Measurements from ENCODE around the gene TRAPPC11.

Gene TRAPPC11

GRCh38 chr4:183637461-183637860, 21.6 kb upstream of the TRAPPC11 start:
- DNase-seq (ENCODE audit: low read depth in 2 of 2) = no peak

DNA sequence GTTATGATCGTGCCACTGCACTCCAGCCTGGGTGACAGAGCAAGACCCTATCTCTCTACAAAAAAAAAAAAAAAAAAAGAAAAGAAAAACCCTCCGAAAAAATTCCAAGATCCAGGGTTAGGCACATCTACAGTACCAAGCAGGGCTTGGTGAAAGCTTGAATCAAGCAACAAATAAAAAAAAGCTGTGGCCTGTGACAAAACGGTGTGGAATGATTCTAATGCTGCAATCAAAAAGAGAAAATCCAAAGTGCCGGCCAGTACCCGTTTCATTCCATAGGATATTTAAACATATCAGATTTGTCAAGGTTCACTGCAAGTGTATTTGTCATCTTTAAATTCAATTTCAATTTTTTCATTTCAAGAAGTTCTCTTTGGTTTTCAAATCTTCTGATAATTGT, 20.7 kb upstream of the TRAPPC11 start:
- DNase-seq (ENCODE audit: low read depth in 2 of 2) = no peak

DNA sequence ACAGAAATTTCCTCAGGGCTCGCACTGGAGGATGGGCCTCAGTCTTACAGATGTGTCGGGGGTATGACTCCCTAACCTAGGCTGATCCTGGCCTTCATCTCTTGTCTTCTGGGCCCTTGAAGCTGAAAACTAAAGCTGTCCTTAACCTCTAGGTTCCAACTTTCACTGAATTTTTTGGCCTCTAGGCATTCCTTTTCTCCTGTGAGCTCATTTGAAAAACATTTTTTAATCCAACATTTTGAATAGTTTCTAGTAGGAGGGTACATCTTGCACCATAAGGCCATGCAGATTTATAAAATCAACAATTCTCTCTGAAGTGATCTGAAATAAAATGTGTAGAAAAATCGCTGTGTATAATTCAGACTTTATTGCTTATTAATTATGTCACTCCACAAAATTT, 19.8 kb upstream of the TRAPPC11 start:
- no peak for DNase-seq (ENCODE audit: low read depth in 2 of 2)

DNA sequence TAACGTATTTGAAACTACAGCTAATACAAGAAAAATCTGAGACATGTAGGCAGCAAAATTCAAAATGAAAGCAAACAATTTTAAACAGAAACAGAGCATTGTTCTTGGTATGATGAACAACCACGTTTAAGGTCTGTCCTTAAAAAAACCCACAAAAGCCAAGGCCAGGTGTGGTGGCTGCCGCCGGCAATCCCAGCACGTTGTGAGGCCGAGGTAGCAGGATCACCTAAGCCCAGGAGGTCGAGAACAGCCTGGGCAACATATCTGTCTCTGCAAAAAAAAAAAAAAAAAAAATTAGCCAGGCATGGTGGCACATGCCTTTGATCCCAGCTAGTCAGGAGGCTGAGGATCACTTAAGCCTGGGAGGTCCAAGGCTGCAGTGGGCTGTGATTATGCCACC, 13.8 kb upstream of the TRAPPC11 start:
- no peak for DNase-seq (ENCODE audit: low read depth in 2 of 2)

DNA sequence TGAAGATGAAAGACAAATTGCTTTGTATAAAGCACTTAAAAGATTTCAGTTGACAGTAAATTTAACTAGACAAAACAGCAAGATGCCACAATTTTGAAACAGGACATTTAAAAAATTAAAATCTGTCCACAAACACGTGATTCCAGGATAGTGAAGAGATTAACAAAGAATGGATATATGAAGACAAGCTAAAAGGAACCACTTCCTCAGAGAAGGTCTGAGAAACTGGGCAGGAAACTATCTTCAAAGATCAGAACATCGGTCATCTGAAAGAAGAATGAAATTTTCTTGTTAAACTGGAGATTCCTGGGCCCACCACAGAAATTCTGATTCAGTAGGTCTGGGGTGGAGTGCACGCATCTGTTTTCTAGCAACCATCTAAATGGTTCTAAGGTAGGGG, 1.5 kb upstream of the TRAPPC11 start:
- DNase-seq (ENCODE audit: low read depth in 2 of 2) = no peak

- no peak for DNase-seq (ENCODE audit: low read depth in 2 of 2)
These were observed 598 bp upstream of the TRAPPC11 start for GRCh38 chr4:183658362-183659028.

- no peak for DNase-seq (ENCODE audit: low read depth in 2 of 2)
These were observed 764 bp downstream of the TRAPPC11 start for GRCh38 chr4:183659872-183660242.

GRCh38 chr4:183666088-183666487, 7.0 kb downstream of the TRAPPC11 start:
- DNase-seq (ENCODE audit: low read depth in 2 of 2) = no peak

- DNase-seq (ENCODE audit: low read depth in 2 of 2) = no peak
These were observed 11.2 kb downstream of the TRAPPC11 start for GRCh38 chr4:183670251-183670650.

DNA sequence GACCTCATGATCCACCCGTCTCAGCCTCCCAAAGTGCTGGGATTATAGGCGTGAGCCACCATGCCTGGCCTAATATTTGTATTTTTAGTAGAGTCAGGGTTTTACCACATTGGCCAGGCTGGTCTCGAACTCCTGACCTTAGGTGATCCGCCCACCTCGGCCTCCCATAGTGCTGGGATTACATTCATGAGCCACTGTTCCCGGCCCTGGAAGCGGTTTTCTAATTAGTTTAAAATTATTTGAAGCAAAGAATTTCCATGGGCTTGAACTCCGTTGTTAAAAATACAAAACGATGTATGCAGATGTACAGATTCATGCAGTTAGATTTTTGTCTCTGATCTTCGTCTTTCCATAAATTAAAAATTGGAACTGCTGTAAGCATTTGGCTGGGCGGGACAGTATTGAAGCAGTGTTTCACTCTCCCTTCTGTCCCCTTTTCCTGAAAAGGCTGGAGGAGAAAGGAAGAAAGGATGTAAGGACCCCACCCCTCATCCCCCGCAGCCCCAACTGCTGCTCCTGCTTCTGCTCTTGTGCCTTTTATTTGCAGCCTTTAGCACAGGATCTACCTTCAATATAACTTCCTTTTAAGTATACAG, 12.0 kb downstream of the TRAPPC11 start:
- DNase-seq (ENCODE audit: low read depth in 2 of 2) = no peak

DNA sequence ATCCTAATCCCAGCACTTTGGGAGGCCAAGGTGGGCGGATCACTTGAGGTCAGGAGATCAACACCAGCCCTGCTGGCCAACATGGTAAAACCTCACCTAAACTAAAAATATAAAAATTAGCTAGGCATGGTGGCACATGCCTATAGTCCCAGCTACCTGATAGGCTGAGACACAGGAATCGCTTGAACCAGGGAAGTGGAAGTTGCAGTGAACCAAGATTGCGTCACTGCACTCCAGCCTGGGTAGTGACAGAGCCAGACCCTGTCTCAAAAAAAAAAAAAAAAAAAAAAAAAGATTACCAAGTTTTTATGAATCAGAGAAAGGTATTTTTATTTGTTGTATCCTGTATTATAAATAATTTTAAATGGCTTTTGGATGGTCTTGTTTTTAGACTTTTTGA, 15.1 kb downstream of the TRAPPC11 start:
- DNase-seq (ENCODE audit: low read depth in 2 of 2) = no peak

DNA sequence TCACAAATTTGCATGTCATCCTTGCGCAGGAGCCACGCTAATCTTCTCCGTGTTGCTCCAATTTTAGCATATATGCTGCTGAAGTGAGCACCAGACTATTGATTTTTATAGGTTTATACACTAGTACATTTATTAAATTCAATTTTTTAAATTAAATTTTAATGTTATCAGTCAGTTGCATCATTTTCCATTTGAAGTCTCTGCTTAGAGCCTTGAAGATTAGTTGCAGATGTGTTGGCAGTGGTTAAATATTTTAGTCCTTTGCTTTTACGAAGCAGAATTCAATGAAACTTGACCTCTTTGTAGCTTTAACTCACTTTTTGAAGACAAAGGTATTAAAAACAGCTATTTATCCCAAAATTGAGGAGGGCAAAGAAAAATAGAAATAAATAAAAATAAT, 16.5 kb downstream of the TRAPPC11 start:
- no peak for DNase-seq (ENCODE audit: low read depth in 2 of 2)

DNA sequence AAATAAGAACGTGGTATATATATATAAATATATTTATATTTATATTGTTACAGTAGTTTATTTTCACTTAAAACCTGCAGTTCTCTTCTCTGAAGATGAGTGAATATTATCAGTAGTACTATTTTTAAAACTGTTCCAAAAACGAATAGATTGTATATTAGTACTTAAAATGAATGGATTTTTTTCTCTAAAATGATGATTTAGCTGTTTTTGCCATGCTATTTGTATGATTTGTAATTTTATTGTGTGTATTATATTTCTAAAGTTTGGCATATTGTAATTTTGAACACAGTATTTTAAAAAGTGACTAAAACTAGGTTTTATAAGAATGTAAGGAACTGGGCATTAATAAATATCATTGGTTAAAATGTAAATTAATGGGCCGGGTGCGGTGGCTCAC, 22.0 kb downstream of the TRAPPC11 start:
- no peak for DNase-seq (ENCODE audit: low read depth in 2 of 2)

DNA sequence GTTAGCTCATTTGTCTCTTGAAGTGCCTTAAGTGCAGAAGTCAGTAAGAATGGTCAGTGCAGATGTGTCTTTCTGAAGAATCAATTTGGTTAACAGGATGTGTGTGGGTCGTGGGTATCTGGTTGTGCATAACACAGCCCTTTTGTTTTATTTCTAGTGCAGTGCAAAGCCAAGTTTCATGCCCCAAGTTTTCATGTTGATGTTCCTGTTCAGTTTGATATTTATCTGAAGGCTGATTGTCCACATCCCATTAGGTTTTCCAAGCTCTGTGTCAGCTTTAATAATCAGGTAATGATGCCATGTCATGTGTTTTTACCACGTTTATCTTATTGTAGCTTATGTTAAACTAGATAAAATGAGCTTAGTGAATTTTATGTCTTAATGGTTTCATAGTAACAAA, 27.4 kb downstream of the TRAPPC11 start:
- DNase-seq (ENCODE audit: low read depth in 2 of 2) = no peak

GRCh38 chr4:183688216-183688615, 29.1 kb downstream of the TRAPPC11 start:
- no peak for DNase-seq (ENCODE audit: low read depth in 2 of 2)

DNA sequence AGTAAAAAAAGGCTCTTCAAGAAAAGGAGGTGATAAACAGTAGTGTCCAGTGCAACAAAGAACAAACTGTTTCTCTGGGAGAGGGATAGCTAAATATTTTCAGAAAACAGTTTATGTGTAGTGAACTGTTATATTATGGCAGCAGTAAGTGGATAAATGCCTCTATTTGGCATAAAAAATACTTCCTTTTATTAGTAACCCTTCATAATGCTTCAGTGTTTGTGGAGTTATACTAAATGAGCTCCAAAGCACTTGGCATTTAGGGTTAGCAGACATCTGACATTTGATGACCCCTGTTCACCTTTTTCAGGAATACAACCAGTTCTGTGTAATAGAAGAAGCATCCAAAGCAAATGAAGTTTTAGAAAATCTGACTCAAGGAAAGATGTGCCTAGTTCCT, 31.9 kb downstream of the TRAPPC11 start:
- DNase-seq (ENCODE audit: low read depth in 2 of 2) = no peak

GRCh38 chr4:183691897-183692296, 32.8 kb downstream of the TRAPPC11 start:
- no peak for DNase-seq (ENCODE audit: low read depth in 2 of 2)

DNA sequence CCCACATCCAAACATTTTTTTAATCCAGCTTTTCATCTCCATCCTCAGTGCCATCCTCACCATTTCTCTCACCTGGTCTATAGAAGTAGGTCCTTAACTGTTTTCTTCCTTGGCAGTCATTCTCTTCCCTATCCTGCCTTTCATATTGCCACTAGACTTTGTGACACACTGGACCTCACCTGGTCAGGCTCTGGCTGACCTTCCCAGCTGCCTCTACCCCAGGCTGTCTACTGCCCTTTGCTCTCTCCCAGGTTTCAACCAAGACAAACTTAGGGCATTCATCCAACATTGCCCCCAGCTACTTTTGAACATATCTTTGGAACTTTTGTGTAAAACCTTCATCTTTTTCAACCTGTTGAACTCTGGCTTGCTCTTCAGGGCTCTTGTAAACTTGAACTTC, 39.8 kb downstream of the TRAPPC11 start:
- DNase-seq (ENCODE audit: low read depth in 2 of 2) = no peak

- DNase-seq (ENCODE audit: low read depth in 2 of 2) = no peak
These were observed 41.3 kb downstream of the TRAPPC11 start for GRCh38 chr4:183700407-183700806.

- DNase-seq (ENCODE audit: low read depth in 2 of 2) = no peak
These were observed 43.4 kb downstream of the TRAPPC11 start for GRCh38 chr4:183702492-183702891.

DNA sequence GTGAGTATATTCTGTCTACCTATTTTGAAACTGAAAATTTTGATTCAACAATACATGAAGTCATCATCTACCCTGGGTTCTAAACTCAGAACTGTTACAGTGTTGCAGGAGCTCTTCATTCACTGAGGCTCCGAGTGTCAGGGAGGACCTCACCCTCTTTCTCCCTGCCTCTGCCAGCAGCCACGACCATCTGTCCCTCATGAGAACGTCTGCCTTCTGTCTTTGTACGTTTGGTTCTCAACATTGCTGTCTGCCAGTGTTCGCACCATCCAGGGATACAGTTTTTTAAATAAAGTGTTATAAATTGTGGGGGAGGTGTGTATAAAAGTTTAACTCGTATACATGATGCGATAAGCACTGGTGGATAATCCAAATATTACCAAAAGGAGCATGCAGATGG, 55.5 kb downstream of the TRAPPC11 start:
- DNase-seq (ENCODE audit: low read depth in 2 of 2) = no peak

DNA sequence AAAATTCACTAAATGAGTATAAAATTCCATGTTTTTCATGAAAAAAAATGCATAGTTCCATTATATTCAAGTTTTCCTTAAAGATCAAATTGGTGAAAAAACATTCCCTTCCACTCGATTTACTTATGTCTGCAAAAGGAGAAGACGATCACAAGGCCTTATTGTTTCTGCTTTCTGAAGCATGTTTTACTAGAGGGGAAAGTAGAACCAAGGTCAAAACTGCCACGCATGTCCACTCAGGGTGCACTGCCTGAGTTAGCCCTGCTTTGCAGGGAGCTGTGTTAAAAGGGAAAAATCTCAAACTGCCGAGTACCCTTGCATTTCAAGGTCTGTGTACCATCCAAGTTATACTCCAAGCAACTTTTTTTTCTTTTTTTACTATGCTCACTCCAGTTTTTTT, 57.2 kb downstream of the TRAPPC11 start:
- no peak for DNase-seq (ENCODE audit: low read depth in 2 of 2)

DNA sequence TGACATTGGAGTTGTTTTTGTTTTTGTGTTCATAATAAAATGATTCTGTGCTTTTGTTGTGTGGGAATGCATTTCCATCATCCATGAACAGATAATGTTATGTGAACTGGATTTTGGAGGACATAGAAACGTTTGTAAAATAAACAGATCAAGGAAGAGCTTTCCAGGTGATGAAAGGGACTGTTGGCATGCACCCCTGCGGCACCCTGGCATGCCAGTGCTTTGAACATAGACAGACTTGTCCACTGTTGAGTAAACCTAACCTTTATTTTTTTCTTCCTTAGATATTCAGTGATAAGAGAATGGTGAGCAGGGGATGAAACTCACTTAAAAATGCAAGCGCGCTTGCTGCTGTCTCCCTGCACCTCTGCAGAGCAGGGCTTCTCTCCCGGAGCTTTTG, 59.8 kb downstream of the TRAPPC11 start:
- DNase-seq (ENCODE audit: low read depth in 2 of 2) = no peak
